ENCODE results near the gene CSK.

CSK gene

GRCh38 chr15:74787251-74788041 lies 5.6 kb downstream of the CSK start:
- DNase-seq (ENCODE audit: low read depth, low spot score), result peak; percentile 77

- DNase-seq (ENCODE audit: low read depth, low spot score), result no peak
These were observed 6.3 kb downstream of the CSK start for GRCh38 chr15:74788042-74788682.

- no peak for DNase-seq (ENCODE audit: low read depth, low spot score)
These were observed 6.8 kb downstream of the CSK start for GRCh38 chr15:74788683-74789151.

- DNase-seq (ENCODE audit: low read depth, low spot score), result no peak
These were observed 7.3 kb downstream of the CSK start for GRCh38 chr15:74789171-74789631.

GRCh38 chr15:74789741-74790079 lies 7.8 kb downstream of the CSK start:
- no peak for DNase-seq (ENCODE audit: low read depth, low spot score)

- DNase-seq (ENCODE audit: low read depth, low spot score), result no peak
These were observed 8.4 kb downstream of the CSK start for GRCh38 chr15:74790080-74790916.

- DNase-seq (ENCODE audit: low read depth, low spot score), result no peak
These were observed 9.1 kb downstream of the CSK start for GRCh38 chr15:74791007-74791406.

- no peak for DNase-seq (ENCODE audit: low read depth, low spot score)
These were observed 9.8 kb downstream of the CSK start for GRCh38 chr15:74791667-74792066.

- DNase-seq (ENCODE audit: low read depth, low spot score), result no peak
These were observed 10.5 kb downstream of the CSK start for GRCh38 chr15:74792227-74793016.

- DNase-seq (ENCODE audit: low read depth, low spot score), result peak; percentile 37
These were observed 11.5 kb downstream of the CSK start for GRCh38 chr15:74793135-74794028.

GRCh38 chr15:74794248-74794969 lies 12.5 kb downstream of the CSK start:
- no peak for DNase-seq (ENCODE audit: low read depth, low spot score)

- no peak for DNase-seq (ENCODE audit: low read depth, low spot score)
These were observed 13.1 kb downstream of the CSK start for GRCh38 chr15:74794970-74795349.

GRCh38 chr15:74795966-74796625 lies 14.2 kb downstream of the CSK start:
- DNase-seq (ENCODE audit: low read depth, low spot score), result no peak

GRCh38 chr15:74798388-74799254 lies 16.7 kb downstream of the CSK start:
- no peak for DNase-seq (ENCODE audit: low read depth, low spot score)

GRCh38 chr15:74799255-74799855 lies 17.5 kb downstream of the CSK start:
- DNase-seq (ENCODE audit: low read depth, low spot score), result no peak

GRCh38 chr15:74799856-74800558 lies 18.1 kb downstream of the CSK start:
- peak; percentile 68 for DNase-seq (ENCODE audit: low read depth, low spot score)

GRCh38 chr15:74800559-74801094 lies 18.7 kb downstream of the CSK start:
- DNase-seq (ENCODE audit: low read depth, low spot score), result no peak
